ENCODE measurements around the gene RHOB. TPM values are rescaled to one million over a fixed set of nuclear protein-coding genes. Genes with fewer than 3 reads are reported as not detected.
A peak's percentile ranks its signal among the peaks of the same experiment; 100 is the strongest.

RHOB gene
- total and polyA plus RNA-seq, 2 of the 13 experiments (the other 11 are each of a cell fraction or from before 2014, with no cell fraction given), result 192 to 268 TPM

DNA sequence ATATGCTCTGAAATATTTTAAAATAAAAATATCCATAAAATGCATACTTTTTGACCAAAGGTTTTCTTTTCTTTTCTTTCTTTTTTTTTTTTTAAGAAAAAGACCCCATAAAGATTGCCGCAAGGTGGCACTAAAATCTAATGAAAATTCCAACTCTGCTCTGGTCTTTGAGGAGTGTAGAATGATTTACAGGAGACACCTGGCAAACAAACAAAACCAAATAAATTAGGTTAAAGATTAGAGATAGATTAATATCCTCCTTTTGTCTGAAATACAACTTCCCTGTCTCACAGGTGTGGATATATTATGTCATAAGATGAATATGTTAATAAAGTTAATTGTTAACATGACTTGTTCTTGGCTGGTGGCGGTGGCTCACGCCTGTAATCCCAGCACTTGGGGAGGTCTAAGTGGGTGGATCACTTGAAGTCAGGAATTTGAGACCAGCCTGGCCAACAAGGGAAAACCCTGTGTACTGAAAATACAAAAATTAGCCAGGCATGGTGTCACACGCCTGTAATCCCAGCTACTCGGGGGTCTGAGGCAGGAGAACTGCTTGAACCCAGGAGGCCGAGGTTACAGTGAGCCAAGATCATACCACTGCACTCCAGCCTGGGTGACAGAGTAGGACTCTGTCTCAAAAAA is 3.5 kb upstream of the RHOB start (continued):
- TF ChIP-seq HOXA7 (CRISPR knock-in tag; IDR thresholded peaks at IDR 0.05) (no peak), ZNF790 (CRISPR knock-in tag; IDR thresholded peaks at IDR 0.05; ENCODE audit: borderline replicate concordance) (no peak), HES4 (CRISPR knock-in tag; IDR thresholded peaks at IDR 0.05; ENCODE audit: borderline replicate concordance) (no peak), ZNF781 (CRISPR knock-in tag; IDR thresholded peaks at IDR 0.05; ENCODE audit: borderline replicate concordance, not compliant biosample characterization) (peak; percentile 32), ZNF674 (CRISPR knock-in tag; IDR thresholded peaks at IDR 0.05; ENCODE audit: low read depth) (no peak), YEATS4 (CRISPR knock-in tag; IDR thresholded peaks at IDR 0.05; ENCODE audit: borderline replicate concordance) (no peak), ZNF207 (IDR thresholded peaks at IDR 0.05; ENCODE audit: borderline replicate concordance) (no peak), TBX3 (IDR thresholded peaks at IDR 0.05; ENCODE audit: borderline replicate concordance) (peak; percentile 39; the same call in 1 of the 2 replicates), ZNF3 (CRISPR knock-in tag; IDR thresholded peaks at IDR 0.05) (no peak), TSC22D2 (CRISPR knock-in tag; IDR thresholded peaks at IDR 0.05; ENCODE audit: borderline replicate concordance) (no peak)
- TF ChIP-seq, protein P1, sequence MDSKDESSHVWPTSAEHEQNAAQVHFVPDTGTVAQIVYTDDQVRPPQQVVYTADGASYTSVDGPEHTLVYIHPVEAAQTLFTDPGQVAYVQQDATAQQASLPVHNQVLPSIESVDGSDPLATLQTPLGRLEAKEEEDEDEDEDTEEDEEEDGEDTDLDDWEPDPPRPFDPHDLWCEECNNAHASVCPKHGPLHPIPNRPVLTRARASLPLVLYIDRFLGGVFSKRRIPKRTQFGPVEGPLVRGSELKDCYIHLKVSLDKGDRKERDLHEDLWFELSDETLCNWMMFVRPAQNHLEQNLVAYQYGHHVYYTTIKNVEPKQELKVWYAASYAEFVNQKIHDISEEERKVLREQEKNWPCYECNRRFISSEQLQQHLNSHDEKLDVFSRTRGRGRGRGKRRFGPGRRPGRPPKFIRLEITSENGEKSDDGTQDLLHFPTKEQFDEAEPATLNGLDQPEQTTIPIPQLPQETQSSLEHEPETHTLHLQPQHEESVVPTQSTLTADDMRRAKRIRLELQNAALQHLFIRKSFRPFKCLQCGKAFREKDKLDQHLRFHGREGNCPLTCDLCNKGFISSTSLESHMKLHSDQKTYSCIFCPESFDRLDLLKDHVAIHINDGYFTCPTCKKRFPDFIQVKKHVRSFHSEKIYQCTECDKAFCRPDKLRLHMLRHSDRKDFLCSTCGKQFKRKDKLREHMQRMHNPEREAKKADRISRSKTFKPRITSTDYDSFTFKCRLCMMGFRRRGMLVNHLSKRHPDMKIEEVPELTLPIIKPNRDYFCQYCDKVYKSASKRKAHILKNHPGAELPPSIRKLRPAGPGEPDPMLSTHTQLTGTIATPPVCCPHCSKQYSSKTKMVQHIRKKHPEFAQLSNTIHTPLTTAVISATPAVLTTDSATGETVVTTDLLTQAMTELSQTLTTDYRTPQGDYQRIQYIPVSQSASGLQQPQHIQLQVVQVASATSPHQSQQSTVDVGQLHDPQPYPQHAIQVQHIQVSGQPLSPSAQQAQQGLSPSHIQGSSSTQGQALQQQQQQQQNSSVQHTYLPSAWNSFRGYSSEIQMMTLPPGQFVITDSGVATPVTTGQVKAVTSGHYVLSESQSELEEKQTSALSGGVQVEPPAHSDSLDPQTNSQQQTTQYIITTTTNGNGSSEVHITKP (CRISPR knock-in tag; IDR thresholded peaks at IDR 0.05; ENCODE audit: low read depth), result 0 out of 2 replicates have a peak, but pooled peaks have one; percentile 65
- TF ChIP-seq, protein P2, sequence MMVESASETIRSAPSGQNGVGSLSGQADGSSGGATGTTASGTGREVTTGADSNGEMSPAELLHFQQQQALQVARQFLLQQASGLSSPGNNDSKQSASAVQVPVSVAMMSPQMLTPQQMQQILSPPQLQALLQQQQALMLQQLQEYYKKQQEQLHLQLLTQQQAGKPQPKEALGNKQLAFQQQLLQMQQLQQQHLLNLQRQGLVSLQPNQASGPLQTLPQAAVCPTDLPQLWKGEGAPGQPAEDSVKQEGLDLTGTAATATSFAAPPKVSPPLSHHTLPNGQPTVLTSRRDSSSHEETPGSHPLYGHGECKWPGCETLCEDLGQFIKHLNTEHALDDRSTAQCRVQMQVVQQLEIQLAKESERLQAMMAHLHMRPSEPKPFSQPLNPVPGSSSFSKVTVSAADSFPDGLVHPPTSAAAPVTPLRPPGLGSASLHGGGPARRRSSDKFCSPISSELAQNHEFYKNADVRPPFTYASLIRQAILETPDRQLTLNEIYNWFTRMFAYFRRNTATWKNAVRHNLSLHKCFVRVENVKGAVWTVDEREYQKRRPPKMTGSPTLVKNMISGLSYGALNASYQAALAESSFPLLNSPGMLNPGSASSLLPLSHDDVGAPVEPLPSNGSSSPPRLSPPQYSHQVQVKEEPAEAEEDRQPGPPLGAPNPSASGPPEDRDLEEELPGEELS (CRISPR knock-in tag; IDR thresholded peaks at IDR 0.05), result peak; percentile 19; the same call in 1 of the 2 replicates
- TF ChIP-seq, protein P3, sequence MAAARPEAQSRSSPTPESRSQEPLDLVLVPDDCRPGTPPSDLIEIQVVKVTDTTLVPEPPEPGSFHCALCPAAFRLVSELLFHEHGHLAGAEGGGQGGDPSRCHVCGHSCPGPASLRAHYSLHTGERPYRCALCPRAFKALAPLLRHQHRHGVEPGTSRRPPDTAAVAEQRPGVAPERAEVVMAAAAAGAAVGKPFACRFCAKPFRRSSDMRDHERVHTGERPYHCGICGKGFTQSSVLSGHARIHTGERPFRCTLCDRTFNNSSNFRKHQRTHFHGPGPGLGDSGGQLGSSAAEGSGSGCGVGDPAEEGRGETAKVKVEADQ (CRISPR knock-in tag; IDR thresholded peaks at IDR 0.05; ENCODE audit: borderline replicate concordance), result no peak
- TF ChIP-seq, protein P4, sequence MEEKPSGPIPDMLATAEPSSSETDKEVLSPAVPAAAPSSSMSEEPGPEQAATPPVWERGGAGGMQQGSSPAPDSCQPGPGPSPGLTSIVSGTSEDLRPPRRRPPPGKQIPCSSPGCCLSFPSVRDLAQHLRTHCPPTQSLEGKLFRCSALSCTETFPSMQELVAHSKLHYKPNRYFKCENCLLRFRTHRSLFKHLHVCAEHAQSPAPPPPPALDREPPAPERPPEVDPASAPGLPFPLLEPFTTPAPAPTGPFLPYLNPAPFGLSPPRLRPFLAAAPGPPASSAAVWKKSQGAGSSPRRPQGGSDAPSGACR (CRISPR knock-in tag; IDR thresholded peaks at IDR 0.05), result 0 out of 2 replicates have a peak, but pooled peaks have one; percentile 38
- TF ChIP-seq, protein P5, sequence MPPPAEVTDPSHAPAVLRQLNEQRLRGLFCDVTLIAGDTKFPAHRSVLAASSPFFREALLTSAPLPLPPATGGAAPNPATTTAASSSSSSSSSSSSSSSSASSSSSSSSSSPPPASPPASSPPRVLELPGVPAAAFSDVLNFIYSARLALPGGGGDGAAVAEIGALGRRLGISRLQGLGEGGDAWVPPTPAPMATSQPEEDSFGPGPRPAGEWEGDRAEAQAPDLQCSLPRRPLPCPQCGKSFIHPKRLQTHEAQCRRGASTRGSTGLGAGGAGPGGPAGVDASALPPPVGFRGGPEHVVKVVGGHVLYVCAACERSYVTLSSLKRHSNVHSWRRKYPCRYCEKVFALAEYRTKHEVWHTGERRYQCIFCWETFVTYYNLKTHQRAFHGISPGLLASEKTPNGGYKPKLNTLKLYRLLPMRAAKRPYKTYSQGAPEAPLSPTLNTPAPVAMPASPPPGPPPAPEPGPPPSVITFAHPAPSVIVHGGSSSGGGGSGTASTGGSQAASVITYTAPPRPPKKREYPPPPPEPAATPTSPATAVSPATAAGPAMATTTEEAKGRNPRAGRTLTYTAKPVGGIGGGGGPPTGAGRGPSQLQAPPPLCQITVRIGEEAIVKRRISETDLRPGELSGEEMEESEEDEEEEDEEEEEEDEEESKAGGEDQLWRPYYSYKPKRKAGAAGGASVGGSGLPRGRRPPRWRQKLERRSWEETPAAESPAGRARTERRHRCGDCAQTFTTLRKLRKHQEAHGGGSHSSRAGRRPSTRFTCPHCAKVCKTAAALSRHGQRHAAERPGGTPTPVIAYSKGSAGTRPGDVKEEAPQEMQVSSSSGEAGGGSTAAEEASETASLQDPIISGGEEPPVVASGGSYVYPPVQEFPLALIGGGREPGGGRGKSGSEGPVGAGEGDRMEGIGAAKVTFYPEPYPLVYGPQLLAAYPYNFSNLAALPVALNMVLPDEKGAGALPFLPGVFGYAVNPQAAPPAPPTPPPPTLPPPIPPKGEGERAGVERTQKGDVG (CRISPR knock-in tag; IDR thresholded peaks at IDR 0.05; ENCODE audit: borderline replicate concordance), result no peak
